ENCODE data around the gene DVL1. TPM values are rescaled to one million over a fixed set of nuclear protein-coding genes. Genes with fewer than 3 reads are reported as not detected.

DVL1 gene
- total and polyA plus RNA-seq, 9 of the 15 experiments (the other 6 are each of a cell fraction or from before 2014, with no cell fraction given): 0.62 to 135 (median 24.3) TPM

DNA sequence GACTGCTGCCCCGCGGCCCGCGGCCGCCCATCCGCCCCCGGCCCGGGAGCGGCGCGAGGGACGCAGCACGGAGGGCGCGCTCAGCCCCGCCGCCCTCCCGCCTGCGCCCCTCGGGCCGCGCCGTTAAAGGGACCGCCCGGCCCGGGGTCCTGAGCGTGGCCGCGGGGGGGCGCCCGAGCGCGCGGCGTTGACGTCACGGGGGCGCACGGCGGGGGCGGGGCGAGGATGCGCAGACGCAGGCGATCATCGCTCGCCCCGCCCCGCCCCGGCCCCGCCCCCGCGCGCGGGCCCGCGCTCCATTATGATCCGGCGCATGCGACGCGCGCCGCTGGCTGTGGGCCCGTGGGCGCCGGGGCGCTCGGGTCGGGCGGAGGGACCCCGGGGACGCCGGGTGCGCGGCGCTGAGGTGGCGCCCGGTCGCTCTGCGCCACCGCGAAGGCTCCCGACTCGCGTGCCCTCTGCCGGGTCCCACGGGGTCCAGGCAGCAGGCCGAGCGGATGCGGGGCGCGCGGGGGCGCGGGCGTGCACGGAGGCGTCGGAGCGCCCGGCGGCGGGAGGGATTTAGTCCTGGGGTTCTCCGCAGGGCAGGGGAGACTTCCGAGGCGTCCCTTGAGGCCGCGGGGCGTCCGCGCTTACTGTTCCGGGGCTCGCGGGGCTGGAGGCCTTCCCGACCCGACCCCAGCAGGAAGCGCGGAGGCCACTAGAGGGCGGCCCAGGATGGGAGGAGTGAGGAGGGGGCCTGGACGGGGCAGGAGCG, at the start of gene DVL1 (continued):
- TF ChIP-seq RBM15 (IDR thresholded peaks at IDR 0.05; ENCODE audit: insufficient read depth, low read length) (no peak), ATF1 (CRISPR knock-in tag; IDR thresholded peaks at IDR 0.05) (no peak), ATF1 (tag; IDR thresholded peaks at IDR 0.05) (peak; percentile 29; the same call in 1 of the 2 replicates), FOS (IDR thresholded peaks at IDR 0.05; ENCODE audit: extremely low read depth, insufficient read length) (no peak), SPI1 (IDR thresholded peaks at IDR 0.05; ENCODE audit: borderline replicate concordance, low read depth, low read length) (no peak), POLR3G (IDR thresholded peaks at IDR 0.05; ENCODE audit: extremely low read depth, insufficient read length, insufficient replicate concordance) (no peak), GABPB2 (CRISPR knock-in tag; conservative IDR thresholded peaks at IDR 0.05) (no peak), ZNF133 (CRISPR knock-in tag; IDR thresholded peaks at IDR 0.05) (no peak), ZFP36 (IDR thresholded peaks at IDR 0.05; ENCODE audit: low read depth, low read length, partially characterized antibody) (no peak), ZBTB7A (IDR thresholded peaks at IDR 0.05; ENCODE audit: borderline replicate concordance, control insufficient read depth, low read depth, low read length) (peak; percentile 97), STAT5A (IDR thresholded peaks at IDR 0.05; ENCODE audit: borderline replicate concordance, low read length) (no peak), ZFP30 (CRISPR knock-in tag; IDR thresholded peaks at IDR 0.05; ENCODE audit: borderline replicate concordance) (no peak), CHD1 (IDR thresholded peaks at IDR 0.05; ENCODE audit: low read length) (no peak), BCL6 (CRISPR knock-in tag; IDR thresholded peaks at IDR 0.05) (no peak), SAFB (IDR thresholded peaks at IDR 0.05; ENCODE audit: borderline replicate concordance, low read depth, low read length) (no peak), ZNF717 (CRISPR knock-in tag; IDR thresholded peaks at IDR 0.05) (no peak), HMG20B (CRISPR knock-in tag; IDR thresholded peaks at IDR 0.05) (no peak), EP300 (IDR thresholded peaks at IDR 0.05; ENCODE audit: low read length) (no peak), ZNF3 (CRISPR knock-in tag; IDR thresholded peaks at IDR 0.05) (no peak), POLR2AphosphoS2 (IDR thresholded peaks at IDR 0.05; ENCODE audit: low read length) (no peak), POLR2B (IDR thresholded peaks at IDR 0.05; ENCODE audit: low read depth, partially characterized antibody) (no peak), ARID1B (IDR thresholded peaks at IDR 0.05) (no peak), ZKSCAN3 (CRISPR knock-in tag; IDR thresholded peaks at IDR 0.05) (no peak)
- TF ChIP-seq, protein P1, sequence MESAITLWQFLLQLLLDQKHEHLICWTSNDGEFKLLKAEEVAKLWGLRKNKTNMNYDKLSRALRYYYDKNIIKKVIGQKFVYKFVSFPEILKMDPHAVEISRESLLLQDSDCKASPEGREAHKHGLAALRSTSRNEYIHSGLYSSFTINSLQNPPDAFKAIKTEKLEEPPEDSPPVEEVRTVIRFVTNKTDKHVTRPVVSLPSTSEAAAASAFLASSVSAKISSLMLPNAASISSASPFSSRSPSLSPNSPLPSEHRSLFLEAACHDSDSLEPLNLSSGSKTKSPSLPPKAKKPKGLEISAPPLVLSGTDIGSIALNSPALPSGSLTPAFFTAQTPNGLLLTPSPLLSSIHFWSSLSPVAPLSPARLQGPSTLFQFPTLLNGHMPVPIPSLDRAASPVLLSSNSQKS (CRISPR knock-in tag; IDR thresholded peaks at IDR 0.05): no peak
- TF ChIP-seq, protein P2, sequence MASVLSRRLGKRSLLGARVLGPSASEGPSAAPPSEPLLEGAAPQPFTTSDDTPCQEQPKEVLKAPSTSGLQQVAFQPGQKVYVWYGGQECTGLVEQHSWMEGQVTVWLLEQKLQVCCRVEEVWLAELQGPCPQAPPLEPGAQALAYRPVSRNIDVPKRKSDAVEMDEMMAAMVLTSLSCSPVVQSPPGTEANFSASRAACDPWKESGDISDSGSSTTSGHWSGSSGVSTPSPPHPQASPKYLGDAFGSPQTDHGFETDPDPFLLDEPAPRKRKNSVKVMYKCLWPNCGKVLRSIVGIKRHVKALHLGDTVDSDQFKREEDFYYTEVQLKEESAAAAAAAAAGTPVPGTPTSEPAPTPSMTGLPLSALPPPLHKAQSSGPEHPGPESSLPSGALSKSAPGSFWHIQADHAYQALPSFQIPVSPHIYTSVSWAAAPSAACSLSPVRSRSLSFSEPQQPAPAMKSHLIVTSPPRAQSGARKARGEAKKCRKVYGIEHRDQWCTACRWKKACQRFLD (CRISPR knock-in tag; IDR thresholded peaks at IDR 0.05): no peak; the same call in 1 of the 2 replicates
- TF ChIP-seq, protein P3, sequence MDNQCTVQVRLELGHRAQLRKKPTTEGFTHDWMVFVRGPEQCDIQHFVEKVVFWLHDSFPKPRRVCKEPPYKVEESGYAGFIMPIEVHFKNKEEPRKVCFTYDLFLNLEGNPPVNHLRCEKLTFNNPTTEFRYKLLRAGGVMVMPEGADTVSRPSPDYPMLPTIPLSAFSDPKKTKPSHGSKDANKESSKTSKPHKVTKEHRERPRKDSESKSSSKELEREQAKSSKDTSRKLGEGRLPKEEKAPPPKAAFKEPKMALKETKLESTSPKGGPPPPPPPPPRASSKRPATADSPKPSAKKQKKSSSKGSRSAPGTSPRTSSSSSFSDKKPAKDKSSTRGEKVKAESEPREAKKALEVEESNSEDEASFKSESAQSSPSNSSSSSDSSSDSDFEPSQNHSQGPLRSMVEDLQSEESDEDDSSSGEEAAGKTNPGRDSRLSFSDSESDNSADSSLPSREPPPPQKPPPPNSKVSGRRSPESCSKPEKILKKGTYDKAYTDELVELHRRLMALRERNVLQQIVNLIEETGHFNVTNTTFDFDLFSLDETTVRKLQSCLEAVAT (IDR thresholded peaks at IDR 0.05): no peak
- TF ChIP-seq, protein P4, sequence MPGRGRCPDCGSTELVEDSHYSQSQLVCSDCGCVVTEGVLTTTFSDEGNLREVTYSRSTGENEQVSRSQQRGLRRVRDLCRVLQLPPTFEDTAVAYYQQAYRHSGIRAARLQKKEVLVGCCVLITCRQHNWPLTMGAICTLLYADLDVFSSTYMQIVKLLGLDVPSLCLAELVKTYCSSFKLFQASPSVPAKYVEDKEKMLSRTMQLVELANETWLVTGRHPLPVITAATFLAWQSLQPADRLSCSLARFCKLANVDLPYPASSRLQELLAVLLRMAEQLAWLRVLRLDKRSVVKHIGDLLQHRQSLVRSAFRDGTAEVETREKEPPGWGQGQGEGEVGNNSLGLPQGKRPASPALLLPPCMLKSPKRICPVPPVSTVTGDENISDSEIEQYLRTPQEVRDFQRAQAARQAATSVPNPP (IDR thresholded peaks at IDR 0.05; ENCODE audit: borderline replicate concordance, insufficient read depth, insufficient read length): no peak
